Stimulated activated CD4-positive, alpha-beta T cell treated with anti-CD3 and anti-CD28 coated beads, Interleukin-1b, Interleukin-23, amount 100 ng/mL, for 1 hour (primary cell): ENCODE measurements around the gene MAP3K9.

Experiments used
- DNase-seq, 2 donors: peaks; one replicate each; pipeline ENCODE4 v3.0.0-alpha.2; 2020; ENCODE audit warnings: low read depth in 2 of 2

Gene MAP3K9

DNA sequence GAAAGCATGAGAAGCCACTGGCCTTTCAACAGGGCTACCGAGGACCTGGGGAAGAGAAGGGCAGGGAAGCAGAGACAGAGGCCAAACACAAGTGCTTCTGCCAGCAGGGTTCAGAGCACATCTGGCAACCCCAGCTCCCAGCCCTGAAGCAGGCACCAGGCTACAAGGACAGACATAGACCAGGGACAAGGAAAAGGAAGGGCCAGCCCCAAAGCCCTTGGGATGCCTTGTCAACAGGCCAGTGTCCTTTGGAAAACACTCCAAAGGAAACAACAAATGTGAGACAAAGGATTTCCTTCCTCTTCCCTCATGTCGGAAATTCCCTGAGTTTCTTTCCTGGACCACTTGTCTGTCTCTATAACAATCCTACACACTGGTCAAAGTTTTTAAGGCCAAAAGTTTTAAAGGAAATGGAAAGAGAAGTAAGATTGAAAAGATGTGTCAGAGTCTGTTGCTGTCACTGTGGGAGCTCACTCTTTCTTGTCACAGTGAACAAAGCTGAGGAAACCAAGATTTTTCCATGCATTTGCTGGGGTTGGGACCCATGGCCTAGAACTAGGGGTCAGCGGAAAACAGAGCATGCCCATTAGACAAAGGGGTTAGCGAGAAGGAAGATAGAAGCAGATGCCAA, 108.2 kb downstream of the MAP3K9 start:
- DNase-seq = no peak

DNA sequence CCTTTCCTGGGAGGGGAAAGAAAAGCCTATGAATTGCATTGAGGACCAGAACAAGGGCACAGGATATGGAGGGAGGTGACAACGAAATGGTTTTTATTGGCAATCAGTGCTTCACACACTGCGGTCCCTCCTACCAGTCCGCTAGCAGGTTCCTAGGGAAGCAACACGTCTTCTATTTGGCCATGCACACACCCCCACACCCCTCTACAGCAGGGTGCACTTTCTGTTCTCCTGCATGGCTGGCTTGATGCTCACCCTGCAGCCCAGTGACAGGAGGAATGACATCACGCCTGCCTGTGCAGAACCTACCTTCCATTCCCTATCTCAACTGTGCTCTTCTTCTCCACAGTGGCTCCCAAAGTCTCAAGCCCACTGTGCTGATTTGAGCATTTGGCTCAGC, 109.7 kb downstream of the MAP3K9 start:
- DNase-seq = no peak

DNA sequence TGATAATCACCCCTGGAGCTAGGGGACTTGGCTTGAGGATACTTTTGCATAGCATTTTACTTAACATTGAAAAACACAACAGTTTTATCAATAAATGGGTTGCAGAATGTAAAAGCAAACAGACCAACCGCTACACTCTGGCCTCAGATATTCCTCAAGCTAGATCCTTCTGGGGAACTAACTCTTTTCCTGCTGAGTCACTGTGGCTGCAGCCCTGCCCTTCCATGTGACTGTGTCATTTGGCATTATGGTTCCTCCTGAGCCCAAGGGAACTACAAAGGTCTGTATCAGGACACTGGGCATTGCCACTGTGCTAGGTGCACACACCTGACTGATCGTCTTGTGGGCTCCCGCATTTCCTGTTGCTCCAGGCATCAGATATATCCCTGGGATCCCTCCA, 111.0 kb downstream of the MAP3K9 start:
- no peak for DNase-seq

DNA sequence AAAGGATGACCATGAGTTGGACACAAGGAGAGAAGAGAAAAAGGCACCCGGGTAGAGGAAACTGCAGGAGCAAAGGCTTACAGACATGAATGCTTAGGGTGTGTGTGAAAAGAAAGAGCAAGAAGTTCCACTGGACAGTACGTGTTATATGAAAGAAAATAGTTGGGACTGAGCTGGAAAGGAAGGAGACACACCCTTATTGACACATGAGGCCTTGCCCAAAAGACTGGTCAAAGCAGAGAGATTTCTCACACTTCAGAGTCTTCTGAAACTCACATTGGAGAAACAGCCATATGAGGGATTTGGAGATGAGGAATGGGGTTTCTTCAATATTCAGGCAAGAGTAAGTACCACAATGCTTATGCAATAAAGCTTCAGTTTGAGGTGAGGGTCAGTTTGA, 111.6 kb downstream of the MAP3K9 start:
- DNase-seq = no peak

DNA sequence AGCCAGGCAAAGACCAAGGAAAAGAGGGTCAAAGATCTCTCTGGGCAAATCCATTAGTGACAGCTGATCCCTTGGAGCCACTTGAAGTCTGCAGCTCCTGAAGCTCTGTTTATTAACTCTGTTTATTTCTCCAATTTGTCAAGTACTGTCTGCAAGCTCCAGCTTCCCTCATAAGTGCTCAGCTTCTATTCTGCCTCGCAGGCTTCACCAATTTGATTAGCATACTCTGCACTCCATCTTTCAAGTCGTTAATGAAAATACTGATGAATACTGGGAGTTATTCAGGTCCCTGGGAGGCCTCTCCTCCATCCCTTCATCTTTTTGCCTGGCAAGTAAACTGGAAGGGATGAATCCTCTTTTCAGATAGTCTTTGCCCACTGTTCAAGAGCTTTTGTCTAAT, 113.3 kb downstream of the MAP3K9 start:
- no peak for DNase-seq

DNA sequence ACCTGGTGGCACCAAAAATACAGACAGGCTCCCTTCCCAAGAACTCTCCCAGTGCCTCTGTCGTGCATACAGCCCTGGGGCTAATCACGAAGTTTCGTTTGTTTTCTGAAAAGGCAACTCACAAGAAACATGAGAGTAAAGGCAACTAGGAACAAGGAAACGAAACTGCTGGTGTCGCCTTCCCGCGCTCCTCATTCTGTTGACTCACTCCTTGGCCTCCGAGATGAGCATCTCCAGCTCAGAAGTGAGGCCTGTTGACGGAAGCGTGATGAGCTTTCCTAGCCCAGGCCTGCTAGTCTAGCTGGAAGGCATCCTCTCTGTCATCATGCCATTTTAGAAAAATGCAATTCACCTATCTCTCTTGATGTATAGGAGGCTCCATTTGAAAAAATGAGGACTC, 117.1 kb downstream of the MAP3K9 start:
- DNase-seq = no peak

DNA sequence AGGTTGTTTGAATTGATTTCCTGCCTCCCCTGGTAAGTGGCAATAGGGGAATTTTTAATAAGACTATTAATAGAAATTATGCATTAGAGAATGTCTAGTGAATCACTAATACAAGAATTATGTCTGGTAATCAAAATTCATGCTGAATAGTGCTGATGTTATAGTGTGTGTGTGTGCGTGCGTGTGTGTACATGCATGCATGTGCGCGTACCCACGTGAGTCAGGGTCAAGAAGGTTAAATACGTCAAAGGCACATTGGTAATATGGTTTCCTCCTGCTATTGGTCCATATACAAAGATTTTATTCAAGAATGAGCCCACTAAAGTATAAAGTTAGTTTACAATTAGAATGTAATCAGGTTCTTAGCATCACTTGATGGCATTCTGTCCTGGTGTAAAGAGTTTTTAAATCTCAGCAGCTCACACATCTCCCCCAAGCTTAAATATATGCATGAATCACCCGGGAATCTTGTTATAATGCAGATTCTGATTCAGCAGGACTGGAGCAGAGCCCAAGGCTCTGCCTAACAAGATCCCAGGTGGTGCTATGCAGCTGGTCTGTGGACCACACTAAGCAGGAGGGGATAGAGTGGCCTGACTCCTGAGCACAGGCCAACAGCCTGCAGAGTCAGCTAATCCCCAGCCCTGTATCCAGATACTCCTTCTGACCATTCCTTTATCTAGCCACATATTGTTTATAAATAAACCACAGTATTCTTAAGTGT, 123.7 kb downstream of the MAP3K9 start:
- DNase-seq = no peak

DNA sequence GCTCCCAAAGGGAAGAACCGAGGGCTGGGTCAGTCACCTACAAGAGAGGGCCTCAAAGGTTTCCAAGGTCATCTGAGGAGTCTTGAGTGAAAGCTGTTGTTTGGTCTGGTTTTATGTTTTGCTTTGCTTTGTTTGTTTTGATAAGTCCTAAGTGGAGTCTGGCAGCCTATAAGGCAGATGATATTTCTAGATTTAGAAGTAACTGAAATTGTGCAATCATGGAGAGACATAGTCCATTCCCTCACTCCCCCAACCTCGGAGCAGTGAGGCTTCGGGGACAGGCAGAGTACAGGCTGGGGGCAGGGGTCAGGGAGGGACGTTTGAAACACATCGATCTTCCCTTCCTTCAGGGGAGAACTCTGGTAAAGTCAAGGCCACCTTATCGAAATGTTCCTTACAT, 125.3 kb downstream of the MAP3K9 start:
- no peak for DNase-seq

DNA sequence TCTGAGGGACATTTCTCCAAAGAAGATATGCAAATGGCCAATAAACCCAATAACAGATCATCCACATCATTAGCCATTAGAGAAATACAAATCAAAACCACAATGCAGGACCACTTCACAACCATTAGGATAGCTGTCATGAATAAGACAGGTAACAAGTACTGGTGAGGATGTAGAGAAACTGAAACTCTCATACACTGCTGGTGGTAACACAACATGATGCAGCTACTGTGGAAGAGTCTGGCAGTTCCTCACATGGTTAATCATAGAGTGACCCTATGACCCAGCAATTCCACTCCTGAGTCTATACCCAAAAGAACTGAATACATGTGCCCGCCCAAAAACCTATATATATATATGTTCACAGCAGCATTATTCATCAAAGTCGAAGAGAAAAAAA, 128.6 kb downstream of the MAP3K9 start:
- no peak for DNase-seq

DNA sequence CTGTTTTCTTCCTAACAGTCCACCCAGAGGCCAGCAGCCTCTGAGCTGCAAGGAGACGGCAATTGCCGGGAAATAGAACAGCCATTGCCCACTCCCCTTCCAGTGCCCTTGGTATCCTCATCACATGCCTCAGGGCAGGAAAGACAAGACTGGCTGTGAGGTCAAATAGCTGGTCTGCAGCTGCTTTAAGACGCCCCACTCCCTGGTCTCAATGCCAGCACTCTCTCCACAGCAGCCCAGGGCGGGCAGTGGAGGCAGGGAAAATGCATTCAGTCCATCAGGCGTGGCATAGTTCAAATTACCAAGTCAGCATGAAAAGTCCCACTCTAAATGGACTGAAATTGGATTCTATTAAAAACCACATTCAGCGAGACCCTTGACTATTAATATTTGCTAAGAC, 132.0 kb downstream of the MAP3K9 start:
- no peak for DNase-seq
